GM23248 (cell line): ENCODE data around the gene FRY.

Experiments used
- EZH2 ChIP-seq: fragments of 200-600 bp; sonication (generic); IDR thresholded peaks from 2 replicates; pipeline ENCODE4 v1.6.1; 2018; ENCODE audit warnings: antibody characterized with exemption, mild to moderate bottlenecking; ENCODE audit not compliant: insufficient read depth, poor library complexity, severe bottlenecking
- EZH2phosphoT487 ChIP-seq: fragments of 200-600 bp; sonication (generic); IDR thresholded peaks from 2 replicates; pipeline ENCODE4 v1.6.1; 2018; ENCODE audit warnings: antibody characterized with exemption, moderate library complexity, mild to moderate bottlenecking, low read depth; ENCODE audit not compliant: insufficient read depth

DNA sequence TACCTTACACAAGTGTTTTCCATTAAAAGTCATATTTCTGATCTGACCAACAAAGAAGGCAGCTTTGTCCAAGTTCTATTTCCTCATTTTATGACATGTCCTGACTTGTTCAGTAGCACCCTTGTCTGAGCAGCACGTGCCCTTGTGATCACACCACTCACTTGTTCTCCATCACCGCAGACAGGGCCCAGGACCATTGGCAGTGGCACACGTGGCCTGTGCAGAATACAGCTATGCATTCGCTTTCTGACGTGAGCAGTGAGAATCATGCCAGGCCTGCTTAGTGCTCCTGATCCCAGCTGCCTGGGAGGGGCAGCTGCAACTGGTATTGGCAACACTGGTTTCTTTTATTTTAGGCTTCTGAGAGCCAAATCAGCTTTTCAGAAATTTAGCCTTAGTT lies 134.2 kb downstream of the FRY start:
- TF ChIP-seq EZH2 (no peak), EZH2phosphoT487 (no peak)
